Measurements from ENCODE around the gene UBE2D3.
"Not testable (repeated sequence)": the region's sequence is repeated elsewhere in the genome, so short reads cannot be mapped to it uniquely, and the experiment has no call there.

Gene UBE2D3

DNA sequence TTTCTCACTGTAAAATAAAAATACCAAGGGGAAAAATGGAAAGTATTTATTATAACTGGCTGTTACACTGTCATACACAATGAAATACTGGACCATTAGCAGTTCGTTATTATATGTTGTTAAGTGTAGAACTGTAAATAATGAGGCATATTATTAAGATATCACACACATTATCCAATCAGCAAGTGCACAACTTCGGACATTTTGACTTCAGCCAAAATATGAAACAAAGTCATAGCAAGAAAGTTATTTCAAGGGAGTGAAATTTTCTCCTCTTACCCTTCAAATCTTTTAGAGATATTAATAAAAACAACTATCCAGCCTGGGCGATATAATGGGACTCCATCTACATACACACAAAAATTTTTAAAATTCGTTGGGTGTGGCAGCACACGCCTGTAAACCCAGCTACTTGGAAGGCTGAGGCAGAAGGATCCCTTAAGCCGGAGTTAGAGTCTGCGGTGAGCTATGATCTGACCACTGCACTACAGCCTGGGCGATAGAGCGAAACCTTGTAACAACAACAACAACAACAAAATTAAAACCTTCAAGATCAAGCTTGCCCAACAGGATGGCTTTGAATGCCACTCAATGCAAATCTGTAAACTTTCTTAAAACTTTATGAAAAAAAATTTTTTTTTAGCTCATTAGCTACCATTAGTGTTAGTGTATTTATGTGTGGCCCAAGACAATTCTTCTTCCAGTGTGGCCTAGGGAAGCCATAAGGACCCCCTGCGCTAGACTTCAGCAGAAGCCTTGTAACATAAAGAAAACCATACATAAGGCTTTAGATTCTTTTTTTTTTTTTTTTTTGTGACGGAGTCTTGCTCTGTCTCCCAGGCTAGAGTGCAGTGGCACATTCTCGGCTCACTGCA, 40.2 kb upstream of the UBE2D3 start:
- Histone ChIP-seq H3K27ac (ENCODE audit: insufficient read depth in 1 of 2, low read depth in 1 of 2, low read length in 2 of 2, poor library complexity in 1 of 2, severe bottlenecking in 2 of 2) (peak overlapping the region; percentile 95 to 98), H3K4me1 (ENCODE audit: control extremely low read depth in 1 of 4, control insufficient read depth in 4 of 4, insufficient read depth in 4 of 4, low read length in 3 of 4) (peaks cover 28 to 68% (median 45%) of the 10 kb centered on the region in 4 experiments), H3K4me3 (ENCODE audit: control insufficient read depth in 1 of 7, extremely low read depth in 1 of 7, insufficient read depth in 4 of 7, low read depth in 2 of 7, low read length in 6 of 7) (peak overlapping the region in 6 of 7 experiments; percentile 71 to 92 (median 84)), H3K9me3 (ENCODE audit: control extremely low read depth in 1 of 5, control insufficient read depth in 4 of 5, insufficient read depth in 2 of 5, low read depth in 1 of 5, low read length in 4 of 5) (no peaks in the 10 kb centered on the region), H3K27me3 (replicated peaks in 2 of 5; ENCODE audit: control insufficient read depth in 4 of 5, insufficient read depth in 5 of 5, low read length in 4 of 5) (no peaks in the 10 kb centered on the region), H3K36me3 (ENCODE audit: control insufficient read depth in 4 of 4, insufficient read depth in 4 of 4, low read length in 3 of 4) (peaks cover 0 to 3% (median 0%) of the 10 kb centered on the region in 4 experiments)
- 83% methylated on average over 8 of the region's 12 CpGs for WGBS (ENCODE audit: insufficient coverage)
- ChIA-PET POLR2A (interaction anchor here (0.6 to 3.3 kb wide), 5 partner anchors 9 to 50 kb away, joined by 3 to 72 read pairs (median 4); partner anchors contain the start of gene UBE2D3), CTCF (interaction anchor here (1.1 to 2.1 kb wide), 5 partner anchors 9 to 40 kb away, joined by 3 to 9 read pairs (median 4); partner anchors contain the start of gene UBE2D3)
- DNase-seq = no peak

DNA sequence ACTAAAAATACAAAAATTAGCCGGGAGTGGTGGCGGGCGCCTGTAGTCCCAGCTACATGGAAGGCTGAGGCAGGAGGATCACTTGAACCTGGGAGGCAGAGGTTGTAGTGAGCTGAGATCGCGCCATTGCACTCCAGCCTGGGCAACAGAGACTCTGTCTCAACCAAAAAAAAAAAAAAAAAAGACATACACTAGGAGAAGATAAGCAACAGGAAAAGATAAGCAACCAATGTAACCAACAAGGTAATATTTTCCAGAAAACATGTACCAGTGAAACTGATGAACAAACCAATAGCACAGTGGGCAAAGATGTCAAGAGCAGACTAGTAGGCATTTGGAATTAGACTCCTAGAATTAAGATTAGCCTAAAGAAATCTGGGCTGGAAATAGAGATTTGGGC, 38.0 kb upstream of the UBE2D3 start:
- POLR2A ChIA-PET = interaction anchor here (0.6 kb wide), 1 partner anchor 10 kb away, joined by 3 read pairs; no protein-coding TSS in a partner anchor

DNA sequence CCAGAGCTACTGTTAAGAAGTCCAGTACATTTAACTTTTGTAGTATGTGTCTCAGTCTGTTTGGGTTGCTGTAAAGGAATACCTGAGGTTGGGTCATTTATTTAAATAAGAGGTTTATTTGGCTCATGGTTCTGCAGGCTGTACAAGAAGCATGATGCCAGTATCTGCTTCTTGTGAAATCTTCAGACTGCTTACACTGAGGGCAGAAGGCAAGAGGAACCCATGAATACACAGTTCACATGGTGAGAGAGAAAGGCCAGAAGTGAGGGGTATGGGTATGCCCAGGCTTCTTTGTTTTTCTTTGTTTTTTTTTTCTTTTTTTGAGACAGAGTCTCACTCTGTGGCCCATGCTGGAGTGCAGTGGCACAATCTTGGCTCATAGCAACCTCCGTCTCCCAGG, 35.4 kb upstream of the UBE2D3 start:
- Histone ChIP-seq H3K4me1 (ENCODE audit: control extremely low read depth in 1 of 4, control insufficient read depth in 4 of 4, insufficient read depth in 4 of 4, low read length in 3 of 4) (peaks cover 8 to 44% (median 26%) of the 10 kb centered on the region in 4 experiments), H3K36me3 (ENCODE audit: control insufficient read depth in 4 of 4, insufficient read depth in 4 of 4, low read length in 3 of 4) (peaks cover 0 to 8% (median 7%) of the 10 kb centered on the region in 4 experiments), H3K27ac (ENCODE audit: insufficient read depth in 1 of 2, low read depth in 1 of 2, low read length in 2 of 2, poor library complexity in 1 of 2, severe bottlenecking in 2 of 2) (no peak overlapping the region), H3K4me3 (ENCODE audit: control insufficient read depth in 1 of 7, extremely low read depth in 1 of 7, insufficient read depth in 4 of 7, low read depth in 2 of 7, low read length in 6 of 7) (no peak overlapping the region), H3K27me3 (replicated peaks in 2 of 5; ENCODE audit: control insufficient read depth in 4 of 5, insufficient read depth in 5 of 5, low read length in 4 of 5) (no peaks in the 10 kb centered on the region), H3K9me3 (ENCODE audit: control extremely low read depth in 1 of 5, control insufficient read depth in 4 of 5, insufficient read depth in 2 of 5, low read depth in 1 of 5, low read length in 4 of 5) (peaks cover 3 to 22% (median 7%) of the 10 kb centered on the region in 5 experiments)
- ChIA-PET POLR2A (no interaction called here), CTCF (interaction anchor here (2.8 to 3.7 kb wide), 2 partner anchors 10 to 11 kb away, joined by 10 to 12 read pairs; no protein-coding TSS in a partner anchor)
- DNase-seq = no peak
- WGBS (ENCODE audit: insufficient coverage) = no CpG with 5 or more reads among the region's 1 CpG

More for the DNA sequence above, 38.0 kb upstream of the UBE2D3 start:
- not testable (repeated sequence) for H3K9me3 ChIP-seq (ENCODE audit: control extremely low read depth in 1 of 5, control insufficient read depth in 4 of 5, insufficient read depth in 2 of 5, low read depth in 1 of 5, low read length in 4 of 5); H3K27me3 ChIP-seq (replicated peaks in 2 of 5; ENCODE audit: control insufficient read depth in 4 of 5, insufficient read depth in 5 of 5, low read length in 4 of 5); DNase-seq; H3K4me3 ChIP-seq (ENCODE audit: control insufficient read depth in 1 of 7, extremely low read depth in 1 of 7, insufficient read depth in 4 of 7, low read depth in 2 of 7, low read length in 6 of 7); H3K36me3 ChIP-seq (ENCODE audit: control insufficient read depth in 4 of 4, insufficient read depth in 4 of 4, low read length in 3 of 4); H3K27ac ChIP-seq (ENCODE audit: insufficient read depth in 1 of 2, low read depth in 1 of 2, low read length in 2 of 2, poor library complexity in 1 of 2, severe bottlenecking in 2 of 2)
- peaks cover 18 to 59% (median 41%) of the 10 kb centered on the region in 4 experiments for H3K4me1 ChIP-seq (ENCODE audit: control extremely low read depth in 1 of 4, control insufficient read depth in 4 of 4, insufficient read depth in 4 of 4, low read length in 3 of 4)
- CTCF ChIA-PET = interaction anchor here (1.0 kb wide), 1 partner anchor 172 kb away, joined by 3 read pairs; no protein-coding TSS in a partner anchor
- 100% methylated on average over 1 of the region's 5 CpGs for WGBS (ENCODE audit: insufficient coverage)

DNA sequence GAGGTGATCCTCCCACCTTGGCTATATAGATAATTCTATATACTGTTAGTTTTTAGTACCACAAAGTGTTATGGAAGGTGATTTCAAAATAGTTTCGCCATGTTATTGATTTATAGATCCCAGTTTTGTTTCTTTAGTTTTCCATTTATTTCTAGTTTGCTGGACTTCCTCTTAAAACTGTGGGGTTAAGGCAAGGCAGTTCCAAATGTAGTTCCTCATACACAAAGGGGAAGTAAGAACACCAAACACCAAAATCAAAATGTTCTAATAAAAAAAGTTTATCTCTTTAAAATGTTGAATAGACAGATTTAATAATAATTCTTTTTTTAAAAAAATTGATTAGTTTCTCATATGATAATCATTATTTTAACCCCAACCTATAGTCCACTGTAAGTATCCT, 34.7 kb upstream of the UBE2D3 start:
- Histone ChIP-seq H3K36me3 (ENCODE audit: control insufficient read depth in 4 of 4, insufficient read depth in 4 of 4, low read length in 3 of 4) (peaks cover 0 to 8% (median 7%) of the 10 kb centered on the region in 4 experiments), H3K27ac (ENCODE audit: insufficient read depth in 1 of 2, low read depth in 1 of 2, low read length in 2 of 2, poor library complexity in 1 of 2, severe bottlenecking in 2 of 2) (no peak overlapping the region), H3K4me3 (ENCODE audit: control insufficient read depth in 1 of 7, extremely low read depth in 1 of 7, insufficient read depth in 4 of 7, low read depth in 2 of 7, low read length in 6 of 7) (peak overlapping the region in 1 of 7 experiments; percentile 20), H3K4me1 (ENCODE audit: control extremely low read depth in 1 of 4, control insufficient read depth in 4 of 4, insufficient read depth in 4 of 4, low read length in 3 of 4) (peaks cover 5 to 36% (median 20%) of the 10 kb centered on the region in 4 experiments), H3K9me3 (ENCODE audit: control extremely low read depth in 1 of 5, control insufficient read depth in 4 of 5, insufficient read depth in 2 of 5, low read depth in 1 of 5, low read length in 4 of 5) (peaks cover 3 to 22% (median 7%) of the 10 kb centered on the region in 5 experiments), H3K27me3 (replicated peaks in 2 of 5; ENCODE audit: control insufficient read depth in 4 of 5, insufficient read depth in 5 of 5, low read length in 4 of 5) (no peaks in the 10 kb centered on the region)
- DNase-seq = peak; percentile 40 to 80 (median 52)
- ChIA-PET POLR2A (no interaction called here), CTCF (interaction anchor here (1.7 to 3.7 kb wide), 3 partner anchors 10 to 34 kb away, joined by 8 to 12 read pairs (median 10); partner anchors contain the start of gene UBE2D3)
- WGBS (ENCODE audit: insufficient coverage) = no CpG with 5 or more reads among the region's 1 CpG

DNA sequence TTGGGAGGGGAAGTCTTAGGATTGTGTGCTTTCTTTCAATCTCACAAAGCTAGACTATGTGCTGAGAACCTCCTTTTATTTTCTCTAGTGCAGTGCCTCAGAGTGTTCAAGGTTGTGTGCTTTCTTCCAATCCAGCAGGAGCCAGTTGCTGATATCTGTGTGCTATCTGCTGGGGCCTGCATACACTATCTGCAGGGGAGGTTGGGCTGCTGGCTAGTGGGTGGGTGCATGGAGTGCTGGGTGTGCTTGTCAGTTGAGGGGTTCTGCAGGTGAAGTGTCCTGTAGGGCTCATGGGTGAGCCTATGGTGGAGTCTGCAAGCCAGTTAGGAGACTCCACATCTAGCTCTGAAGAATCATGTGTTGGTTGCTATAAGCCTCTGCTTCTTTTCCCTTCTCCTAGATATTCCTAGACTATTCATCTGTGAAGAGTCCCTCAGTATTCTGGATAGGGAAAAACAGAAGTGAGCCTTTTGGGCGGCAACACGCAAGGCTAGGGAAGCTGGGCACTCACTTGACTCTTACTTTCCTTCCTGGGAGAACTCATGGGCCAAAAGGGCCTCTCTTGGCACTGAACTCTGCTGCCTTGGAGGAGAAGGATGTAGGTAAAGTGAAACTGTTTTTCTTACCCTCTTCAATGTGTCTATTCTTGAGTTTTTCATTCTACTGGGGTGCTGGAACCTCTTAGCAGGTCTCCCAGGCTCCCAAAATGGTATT, 33.4 kb upstream of the UBE2D3 start:
- no peak overlapping the region for H3K27ac ChIP-seq (ENCODE audit: insufficient read depth in 1 of 2, low read depth in 1 of 2, low read length in 2 of 2, poor library complexity in 1 of 2, severe bottlenecking in 2 of 2)
- H3K27me3 ChIP-seq (replicated peaks in 2 of 5; ENCODE audit: control insufficient read depth in 4 of 5, insufficient read depth in 5 of 5, low read length in 4 of 5) = no peaks in the 10 kb centered on the region
- peaks cover 0 to 8% (median 7%) of the 10 kb centered on the region in 4 experiments for H3K36me3 ChIP-seq (ENCODE audit: control insufficient read depth in 4 of 4, insufficient read depth in 4 of 4, low read length in 3 of 4)
- no peak overlapping the region for H3K4me3 ChIP-seq (ENCODE audit: control insufficient read depth in 1 of 7, extremely low read depth in 1 of 7, insufficient read depth in 4 of 7, low read depth in 2 of 7, low read length in 6 of 7)
- ChIA-PET CTCF (interaction anchor here (1.7 to 3.7 kb wide), 3 partner anchors 9 to 33 kb away, joined by 8 to 12 read pairs (median 10); partner anchors contain the start of gene UBE2D3), POLR2A (interaction anchor here (1.2 kb wide), 1 partner anchor 27 kb away, joined by 3 read pairs; no protein-coding TSS in a partner anchor)
- H3K4me1 ChIP-seq (ENCODE audit: control extremely low read depth in 1 of 4, control insufficient read depth in 4 of 4, insufficient read depth in 4 of 4, low read length in 3 of 4) = peaks cover 0 to 24% (median 14%) of the 10 kb centered on the region in 4 experiments
- DNase-seq = no peak
- 88% methylated on average over 2 of the region's 2 CpGs for WGBS (ENCODE audit: insufficient coverage)
- peaks cover 3 to 22% (median 7%) of the 10 kb centered on the region in 5 experiments for H3K9me3 ChIP-seq (ENCODE audit: control extremely low read depth in 1 of 5, control insufficient read depth in 4 of 5, insufficient read depth in 2 of 5, low read depth in 1 of 5, low read length in 4 of 5)

DNA sequence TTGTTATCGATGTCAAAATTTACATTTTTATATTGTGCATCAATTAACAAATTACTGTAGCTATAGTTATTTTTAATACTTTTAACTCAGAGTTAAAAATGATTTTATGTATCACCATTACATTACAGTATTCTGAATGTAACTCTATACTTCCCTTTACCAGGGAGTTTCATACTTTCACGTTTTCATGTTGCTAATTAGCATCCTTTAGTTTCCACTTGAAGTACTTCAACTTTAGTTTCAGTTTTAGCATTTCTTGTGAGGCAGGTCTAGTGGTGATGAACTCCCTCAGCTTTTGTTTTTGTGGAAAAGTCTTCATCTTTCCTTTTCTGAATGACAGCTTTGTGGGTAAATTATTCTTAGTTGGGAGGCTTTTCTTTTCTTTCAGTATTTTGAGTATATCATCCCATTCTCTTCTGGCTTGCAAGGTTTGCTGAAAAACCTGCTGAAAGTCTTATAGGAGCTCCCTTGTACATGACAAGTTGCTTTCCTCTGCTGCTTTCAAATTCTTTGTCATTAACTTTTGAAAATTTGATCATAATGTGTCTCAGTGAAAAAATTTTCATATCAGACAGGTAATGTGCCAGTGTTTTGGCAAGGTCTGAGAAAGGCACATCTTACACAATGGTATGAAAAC, 31.6 kb upstream of the UBE2D3 start:
- no peak overlapping the region for H3K4me3 ChIP-seq (ENCODE audit: control insufficient read depth in 1 of 7, extremely low read depth in 1 of 7, insufficient read depth in 4 of 7, low read depth in 2 of 7, low read length in 6 of 7)
- ChIA-PET POLR2A (interaction anchor here (1.2 kb wide), 2 partner anchors 9 to 25 kb away, joined by 3 read pairs; no protein-coding TSS in a partner anchor), CTCF (interaction anchor here (1.0 to 1.9 kb wide), 4 partner anchors 10 to 29 kb away, joined by 3 to 5 read pairs (median 4); partner anchors contain the start of gene CISD2)
- no peaks in the 10 kb centered on the region for H3K27me3 ChIP-seq (replicated peaks in 2 of 5; ENCODE audit: control insufficient read depth in 4 of 5, insufficient read depth in 5 of 5, low read length in 4 of 5)
- peaks cover 0 to 15% (median 8%) of the 10 kb centered on the region in 4 experiments for H3K4me1 ChIP-seq (ENCODE audit: control extremely low read depth in 1 of 4, control insufficient read depth in 4 of 4, insufficient read depth in 4 of 4, low read length in 3 of 4)
- no peak overlapping the region for H3K27ac ChIP-seq (ENCODE audit: insufficient read depth in 1 of 2, low read depth in 1 of 2, low read length in 2 of 2, poor library complexity in 1 of 2, severe bottlenecking in 2 of 2)
- WGBS (ENCODE audit: insufficient coverage) = no CpG with 5 or more reads among the region's 2 CpGs
- DNase-seq = no peak
- H3K36me3 ChIP-seq (ENCODE audit: control insufficient read depth in 4 of 4, insufficient read depth in 4 of 4, low read length in 3 of 4) = peaks cover 0 to 8% (median 7%) of the 10 kb centered on the region in 4 experiments
- peaks cover 3 to 22% (median 7%) of the 10 kb centered on the region in 5 experiments for H3K9me3 ChIP-seq (ENCODE audit: control extremely low read depth in 1 of 5, control insufficient read depth in 4 of 5, insufficient read depth in 2 of 5, low read depth in 1 of 5, low read length in 4 of 5)
